ENCODE measurements around the gene KIRREL3. TPM values are rescaled to one million over a fixed set of nuclear protein-coding genes. Genes with fewer than 3 reads are reported as not detected.

KIRREL3 gene
- total RNA-seq, 1 donor from 2014 or later = under 0.01 TPM

DNA sequence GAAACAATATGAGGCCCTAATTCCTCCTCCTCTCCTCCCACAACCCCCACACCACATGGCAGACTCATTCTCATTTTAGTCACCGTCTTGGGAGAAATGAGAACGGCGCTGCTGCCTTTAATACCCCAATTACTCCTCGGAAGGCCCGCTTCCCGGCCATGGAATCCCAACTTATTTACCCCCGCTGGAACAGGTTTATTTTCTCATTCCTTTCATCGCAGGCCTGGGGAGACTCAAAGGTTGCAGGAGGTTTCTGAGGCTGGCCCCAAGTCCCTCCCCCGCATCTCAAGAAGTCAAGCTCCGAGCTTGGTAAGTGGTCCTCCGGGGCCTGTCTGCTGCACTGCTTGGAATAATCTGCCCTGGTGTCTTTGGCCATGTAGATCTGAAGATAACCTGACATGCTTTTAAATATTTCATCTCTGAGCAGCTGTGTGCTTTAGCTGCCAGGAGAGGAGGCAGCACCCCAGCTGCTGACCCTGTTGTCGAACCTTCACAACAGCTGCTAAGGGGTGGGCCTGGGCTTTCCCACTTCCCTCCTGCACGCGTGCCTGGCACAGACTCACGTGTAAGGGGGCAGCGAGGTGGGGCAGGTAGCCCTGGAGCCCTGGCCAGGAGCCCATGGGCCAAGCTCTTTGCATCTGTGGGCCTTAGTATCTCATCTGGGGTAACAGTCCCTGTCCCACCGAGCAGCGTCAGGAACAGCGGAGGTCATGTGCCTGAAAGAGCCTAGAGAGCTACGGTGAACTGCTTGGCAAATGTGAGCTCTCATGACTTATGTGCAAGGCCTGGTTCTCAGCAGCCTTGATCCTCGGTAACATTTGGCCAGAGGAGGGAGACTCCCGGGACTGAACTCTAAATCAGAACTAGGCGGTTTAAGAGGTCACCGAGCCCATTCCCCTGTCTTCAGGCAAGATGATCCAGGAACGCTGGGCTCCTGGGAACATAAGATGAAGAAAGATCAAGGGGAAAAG is 480.5 kb downstream of the KIRREL3 start:
- Histone ChIP-seq H3K27me3 (ENCODE audit: control insufficient read depth in 3 of 3, insufficient read depth in 3 of 3, low read length in 3 of 3) (peaks cover 9 to 32% (median 31%) of the 10 kb centered on the region in 3 donors), H3K4me3 (ENCODE audit: low read length in 3 of 3) (no peak overlapping the region), H3K36me3 (ENCODE audit: control insufficient read depth in 3 of 3, insufficient read depth in 3 of 3, low read length in 3 of 3) (no peaks in the 10 kb centered on the region), H3K4me1 (ENCODE audit: control insufficient read depth in 3 of 3, insufficient read depth in 3 of 3, low read length in 3 of 3) (peaks cover 0 to 13% (median 5%) of the 10 kb centered on the region in 3 donors), H3K27ac (ENCODE audit: low read depth, low read length) (no peak overlapping the region), H3K9me3 (ENCODE audit: control insufficient read depth in 3 of 3, low read length in 3 of 3) (no peaks in the 10 kb centered on the region), H3K9ac (ENCODE audit: low read depth in 1 of 3, low read length in 3 of 3) (no peak overlapping the region)

DNA sequence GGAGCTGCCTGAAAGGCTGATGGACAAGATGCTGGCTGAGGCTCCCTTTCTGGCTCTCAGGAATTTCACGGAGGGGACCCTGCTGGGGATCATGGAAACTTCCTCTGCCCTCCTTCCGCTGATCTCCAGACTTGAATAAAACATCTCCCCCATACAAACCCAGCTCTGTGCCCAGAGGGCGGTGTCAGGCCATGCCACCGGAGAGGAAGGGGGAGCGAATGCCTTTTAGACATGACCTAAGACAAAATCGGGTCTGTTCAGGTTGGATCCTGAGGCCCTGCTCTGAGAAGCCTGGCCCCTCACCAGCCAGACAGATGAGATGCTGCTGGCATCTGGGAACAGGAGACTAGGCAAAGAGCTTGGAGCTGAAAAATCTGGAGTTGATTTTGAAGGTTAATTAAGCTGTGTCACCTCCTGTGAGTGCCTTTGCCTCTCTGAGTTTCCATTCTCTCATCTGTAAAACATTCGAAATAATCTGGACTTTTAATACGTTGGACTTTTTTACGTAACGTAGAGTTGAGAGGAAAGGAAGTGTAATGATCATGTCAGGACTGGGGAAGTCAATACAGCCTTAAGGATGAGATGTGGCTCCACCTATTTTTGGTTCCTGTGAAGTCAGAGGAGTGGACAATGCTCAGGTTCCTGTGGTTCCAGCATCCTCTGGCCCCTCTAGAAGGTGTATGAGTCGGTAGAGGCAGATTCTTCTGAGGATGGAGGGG is 481.4 kb downstream of the KIRREL3 start:
- H3K27me3 ChIP-seq (ENCODE audit: control insufficient read depth in 3 of 3, insufficient read depth in 3 of 3, low read length in 3 of 3) = peaks cover 9 to 32% (median 31%) of the 10 kb centered on the region in 3 donors
- H3K27ac ChIP-seq (ENCODE audit: low read depth, low read length) = no peak overlapping the region
- H3K4me3 ChIP-seq (ENCODE audit: low read length in 3 of 3) = no peak overlapping the region
- H3K36me3 ChIP-seq (ENCODE audit: control insufficient read depth in 3 of 3, insufficient read depth in 3 of 3, low read length in 3 of 3) = no peaks in the 10 kb centered on the region
- H3K9me3 ChIP-seq (ENCODE audit: control insufficient read depth in 3 of 3, low read length in 3 of 3) = no peaks in the 10 kb centered on the region
- H3K4me1 ChIP-seq (ENCODE audit: control insufficient read depth in 3 of 3, insufficient read depth in 3 of 3, low read length in 3 of 3) = peaks cover 0 to 13% (median 5%) of the 10 kb centered on the region in 3 donors
- no peak overlapping the region for H3K9ac ChIP-seq (ENCODE audit: low read depth in 1 of 3, low read length in 3 of 3)

DNA sequence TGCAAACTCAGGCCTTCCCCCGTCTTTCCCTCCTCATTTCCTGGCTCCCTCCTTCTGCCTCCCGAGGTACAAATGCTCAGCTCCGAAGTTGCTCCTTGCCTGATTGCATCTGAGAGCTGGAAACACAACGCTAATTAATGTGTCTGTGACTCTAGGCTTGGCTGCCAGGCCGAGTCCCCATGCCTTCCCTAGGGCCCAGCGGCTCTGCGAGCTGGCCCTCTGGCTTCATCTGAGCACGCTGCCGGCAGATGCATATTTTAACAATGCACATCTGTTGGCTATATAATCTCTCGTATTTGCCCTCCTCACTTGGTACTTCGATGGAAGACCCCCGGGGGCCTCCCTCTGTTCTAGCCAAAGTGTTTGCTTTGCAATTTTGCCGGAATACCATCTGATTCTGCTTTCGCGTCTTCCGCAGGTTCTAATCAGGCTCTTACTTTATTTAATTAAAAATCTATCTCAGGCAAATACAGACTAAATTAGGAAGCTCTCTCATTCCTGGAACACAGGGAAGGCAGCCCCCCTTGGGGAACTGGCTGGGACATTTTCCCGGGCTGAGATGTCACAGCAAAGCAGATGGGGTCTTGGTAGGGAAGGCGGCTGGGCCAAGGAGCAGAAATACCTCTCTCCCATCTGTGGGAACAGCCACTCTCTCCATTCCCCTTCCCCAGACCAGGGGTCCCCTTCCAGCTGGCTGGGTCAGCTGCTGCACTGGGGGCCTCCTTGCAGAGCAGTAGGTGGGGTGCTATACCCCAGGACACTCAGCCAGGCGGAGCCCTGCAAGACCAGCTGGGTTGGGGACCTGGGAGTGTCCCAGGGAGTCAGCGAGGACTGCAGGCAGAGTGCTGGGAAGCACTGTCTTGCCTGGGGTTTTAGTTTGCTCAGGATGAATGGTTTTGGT is 482.2 kb downstream of the KIRREL3 start:
- Histone ChIP-seq H3K27me3 (ENCODE audit: control insufficient read depth in 3 of 3, insufficient read depth in 3 of 3, low read length in 3 of 3) (peaks cover 9 to 38% (median 28%) of the 10 kb centered on the region in 3 donors), H3K4me3 (ENCODE audit: low read length in 3 of 3) (no peak overlapping the region), H3K27ac (ENCODE audit: low read depth, low read length) (no peak overlapping the region), H3K9ac (ENCODE audit: low read depth in 1 of 3, low read length in 3 of 3) (no peak overlapping the region), H3K36me3 (ENCODE audit: control insufficient read depth in 3 of 3, insufficient read depth in 3 of 3, low read length in 3 of 3) (no peaks in the 10 kb centered on the region), H3K4me1 (ENCODE audit: control insufficient read depth in 3 of 3, insufficient read depth in 3 of 3, low read length in 3 of 3) (peaks cover 0 to 13% (median 5%) of the 10 kb centered on the region in 3 donors), H3K9me3 (ENCODE audit: control insufficient read depth in 3 of 3, low read length in 3 of 3) (no peaks in the 10 kb centered on the region)

DNA sequence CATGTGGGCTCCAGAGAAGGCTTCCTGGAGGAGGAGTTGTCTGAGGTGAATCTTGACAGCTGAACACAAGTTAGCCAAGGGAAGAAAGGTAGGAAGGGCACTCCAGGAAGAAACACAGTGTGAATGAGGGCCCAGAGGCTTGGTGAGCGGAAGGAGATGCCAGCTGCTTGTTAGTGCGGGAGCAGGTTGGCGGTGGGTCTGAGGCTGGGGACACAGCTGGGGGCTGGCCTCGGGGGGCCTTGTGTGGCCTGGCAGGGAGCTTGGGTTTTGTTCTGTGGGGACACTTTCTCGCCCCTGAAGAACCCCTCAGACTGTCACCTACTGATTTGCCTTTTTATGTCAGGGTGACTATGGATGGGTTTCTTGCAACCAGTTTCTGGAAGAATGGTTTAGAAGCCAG is 485.1 kb downstream of the KIRREL3 start:
- Histone ChIP-seq H3K9ac (ENCODE audit: low read depth in 1 of 3, low read length in 3 of 3) (no peak overlapping the region), H3K4me3 (ENCODE audit: low read length in 3 of 3) (no peak overlapping the region), H3K4me1 (ENCODE audit: control insufficient read depth in 3 of 3, insufficient read depth in 3 of 3, low read length in 3 of 3) (peaks cover 0 to 13% (median 5%) of the 10 kb centered on the region in 3 donors), H3K36me3 (ENCODE audit: control insufficient read depth in 3 of 3, insufficient read depth in 3 of 3, low read length in 3 of 3) (no peaks in the 10 kb centered on the region), H3K27me3 (ENCODE audit: control insufficient read depth in 3 of 3, insufficient read depth in 3 of 3, low read length in 3 of 3) (peaks cover 9 to 40% (median 23%) of the 10 kb centered on the region in 3 donors), H3K9me3 (ENCODE audit: control insufficient read depth in 3 of 3, low read length in 3 of 3) (no peaks in the 10 kb centered on the region), H3K27ac (ENCODE audit: low read depth, low read length) (no peak overlapping the region)

DNA sequence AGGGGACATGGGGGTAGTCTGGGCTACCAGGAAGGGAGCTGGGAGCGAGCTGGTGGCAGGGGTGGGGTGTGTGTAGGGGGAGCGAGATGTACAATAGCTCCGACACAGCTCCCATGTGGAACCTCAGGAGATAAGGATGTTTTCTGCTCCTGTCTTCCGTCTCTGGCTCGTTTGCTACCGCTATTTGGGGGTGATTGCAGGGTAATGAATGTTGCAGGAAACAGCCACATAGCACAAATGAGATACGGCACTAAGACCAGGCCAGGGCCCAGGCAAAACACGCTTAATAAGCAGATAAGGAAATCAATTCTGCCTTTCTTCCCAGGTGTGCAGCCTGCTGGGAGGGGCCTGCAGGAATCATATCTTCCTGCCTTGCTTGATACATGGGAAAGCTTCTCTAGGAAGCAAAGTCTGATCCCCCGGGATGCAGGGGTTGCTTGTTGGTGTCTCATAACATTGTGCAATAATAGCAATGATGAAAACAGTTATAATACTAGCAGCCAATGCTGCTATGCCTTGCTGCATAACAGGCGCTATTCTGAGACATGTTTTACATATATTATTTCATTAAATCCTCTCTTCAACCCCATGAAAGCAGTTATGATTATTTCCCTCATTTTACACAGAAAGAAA is 486.4 kb downstream of the KIRREL3 start:
- peaks cover 0 to 5% (median 5%) of the 10 kb centered on the region in 3 donors for H3K4me1 ChIP-seq (ENCODE audit: control insufficient read depth in 3 of 3, insufficient read depth in 3 of 3, low read length in 3 of 3)
- H3K4me3 ChIP-seq (ENCODE audit: low read length in 3 of 3) = no peak overlapping the region
- H3K27me3 ChIP-seq (ENCODE audit: control insufficient read depth in 3 of 3, insufficient read depth in 3 of 3, low read length in 3 of 3) = peaks cover 5 to 37% (median 19%) of the 10 kb centered on the region in 3 donors
- no peaks in the 10 kb centered on the region for H3K9me3 ChIP-seq (ENCODE audit: control insufficient read depth in 3 of 3, low read length in 3 of 3)
- H3K9ac ChIP-seq (ENCODE audit: low read depth in 1 of 3, low read length in 3 of 3) = no peak overlapping the region
- no peak overlapping the region for H3K27ac ChIP-seq (ENCODE audit: low read depth, low read length)
- H3K36me3 ChIP-seq (ENCODE audit: control insufficient read depth in 3 of 3, insufficient read depth in 3 of 3, low read length in 3 of 3) = no peaks in the 10 kb centered on the region

DNA sequence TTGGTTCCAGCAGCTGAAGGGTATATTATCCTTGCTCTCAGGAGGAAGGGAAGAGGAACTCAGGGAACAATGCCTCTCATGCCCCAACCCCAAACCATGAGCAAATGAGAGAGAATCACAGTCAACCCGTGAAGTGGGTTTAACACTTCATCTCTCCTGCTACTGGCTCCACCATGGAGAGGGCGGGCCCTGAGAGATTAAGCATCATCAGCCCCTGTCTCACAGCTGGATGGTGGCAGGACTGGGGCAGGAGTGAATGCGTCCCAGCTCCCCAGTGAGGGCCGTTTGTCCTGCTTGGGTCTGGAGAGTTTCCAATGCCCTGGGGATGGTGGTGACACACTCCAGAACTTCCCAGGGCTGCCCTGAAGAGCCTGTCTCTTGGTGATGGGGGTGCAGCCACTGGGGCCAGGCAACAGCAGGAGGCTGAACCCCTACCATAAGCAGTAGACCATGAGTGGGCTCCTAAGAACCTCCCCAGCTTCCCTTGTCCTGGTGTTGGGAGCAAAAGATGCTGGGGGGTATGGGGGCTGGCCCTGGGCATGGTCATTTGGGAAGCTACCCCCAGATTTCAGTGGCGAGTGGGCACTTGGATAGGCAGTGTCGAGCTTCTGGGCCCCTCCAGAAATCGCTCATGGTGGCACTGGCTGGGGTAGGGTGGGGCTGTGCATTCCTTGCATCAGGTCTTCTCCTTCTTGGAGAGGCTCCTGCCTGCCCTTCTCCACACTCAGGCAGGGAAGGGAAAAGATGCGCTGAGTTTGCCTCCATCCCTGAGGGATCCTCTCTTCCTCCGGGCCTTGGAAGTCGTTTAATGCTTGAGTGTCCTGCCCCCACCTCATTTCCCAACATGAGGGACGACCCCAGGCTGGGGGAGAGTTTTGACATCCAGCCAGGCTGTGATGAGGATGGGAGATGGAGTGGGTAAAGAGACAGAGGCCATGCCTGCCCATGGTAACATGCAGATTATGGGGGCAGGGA is 487.5 kb downstream of the KIRREL3 start:
- H3K4me1 ChIP-seq (ENCODE audit: control insufficient read depth in 3 of 3, insufficient read depth in 3 of 3, low read length in 3 of 3) = peaks cover 0 to 5% (median 3%) of the 10 kb centered on the region in 3 donors
- no peaks in the 10 kb centered on the region for H3K9me3 ChIP-seq (ENCODE audit: control insufficient read depth in 3 of 3, low read length in 3 of 3)
- H3K4me3 ChIP-seq (ENCODE audit: low read length in 3 of 3) = no peak overlapping the region
- H3K36me3 ChIP-seq (ENCODE audit: control insufficient read depth in 3 of 3, insufficient read depth in 3 of 3, low read length in 3 of 3) = no peaks in the 10 kb centered on the region
- no peak overlapping the region for H3K27ac ChIP-seq (ENCODE audit: low read depth, low read length)
- peaks cover 5 to 29% (median 12%) of the 10 kb centered on the region in 3 donors for H3K27me3 ChIP-seq (ENCODE audit: control insufficient read depth in 3 of 3, insufficient read depth in 3 of 3, low read length in 3 of 3)
- H3K9ac ChIP-seq (ENCODE audit: low read depth in 1 of 3, low read length in 3 of 3) = no peak overlapping the region

DNA sequence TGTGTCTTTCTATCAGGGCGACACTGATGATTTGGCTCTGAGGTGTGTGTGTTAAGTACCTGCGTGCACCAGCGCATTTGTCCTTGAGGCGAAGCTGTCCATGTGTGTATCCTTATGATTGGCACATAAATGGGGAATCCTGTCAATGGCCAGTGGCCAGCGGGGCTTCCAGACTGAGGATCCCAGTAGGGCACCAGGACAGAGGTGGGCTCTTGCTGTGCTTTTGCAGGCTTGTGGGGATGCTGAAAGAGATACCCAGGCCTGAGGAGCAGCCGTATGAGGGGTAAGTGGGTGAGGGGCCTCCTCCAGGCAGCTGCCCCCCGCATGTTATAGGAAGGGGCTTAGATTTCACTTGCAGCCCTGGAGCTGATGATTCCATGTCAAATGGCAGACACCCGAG is 488.3 kb downstream of the KIRREL3 start:
- Histone ChIP-seq H3K27ac (ENCODE audit: low read depth, low read length) (no peak overlapping the region), H3K9ac (ENCODE audit: low read depth in 1 of 3, low read length in 3 of 3) (no peak overlapping the region), H3K4me3 (ENCODE audit: low read length in 3 of 3) (no peak overlapping the region), H3K4me1 (ENCODE audit: control insufficient read depth in 3 of 3, insufficient read depth in 3 of 3, low read length in 3 of 3) (no peaks in the 10 kb centered on the region), H3K27me3 (ENCODE audit: control insufficient read depth in 3 of 3, insufficient read depth in 3 of 3, low read length in 3 of 3) (peaks cover 0 to 21% (median 12%) of the 10 kb centered on the region in 3 donors), H3K36me3 (ENCODE audit: control insufficient read depth in 3 of 3, insufficient read depth in 3 of 3, low read length in 3 of 3) (no peaks in the 10 kb centered on the region), H3K9me3 (ENCODE audit: control insufficient read depth in 3 of 3, low read length in 3 of 3) (no peaks in the 10 kb centered on the region)

DNA sequence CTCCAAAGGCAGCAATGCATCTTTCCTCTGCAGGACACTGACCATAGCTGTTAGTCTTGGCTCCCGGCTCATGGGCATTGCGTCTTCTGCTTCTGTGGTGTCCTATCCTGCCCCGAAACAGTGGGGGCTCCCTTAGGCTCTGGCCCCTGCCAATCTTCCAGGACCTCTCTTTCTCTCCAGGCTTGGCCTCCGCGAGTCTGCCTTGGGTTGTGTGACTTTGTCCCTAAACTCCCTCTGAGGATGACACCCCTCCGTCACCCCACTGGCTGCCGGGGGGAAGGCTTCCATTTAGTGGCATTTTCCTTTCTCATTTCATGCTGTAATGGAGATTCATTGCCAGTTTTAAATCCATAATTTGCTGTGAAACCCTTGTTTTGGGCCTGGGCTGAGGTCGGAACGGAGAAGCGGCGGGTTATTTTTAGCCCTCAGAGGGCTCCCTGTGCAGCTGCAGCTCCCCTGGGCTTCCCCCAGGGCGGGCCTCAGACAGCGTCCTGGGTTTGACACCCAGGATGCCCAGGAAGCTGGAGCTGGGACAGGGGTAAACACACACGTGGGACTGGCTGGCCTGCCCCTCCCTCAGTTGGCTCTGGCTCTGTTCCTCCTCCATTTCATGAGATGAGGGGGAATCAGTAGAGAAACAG is 489.0 kb downstream of the KIRREL3 start:
- H3K27me3 ChIP-seq (ENCODE audit: control insufficient read depth in 3 of 3, insufficient read depth in 3 of 3, low read length in 3 of 3) = peaks cover 0 to 19% (median 12%) of the 10 kb centered on the region in 3 donors
- H3K9me3 ChIP-seq (ENCODE audit: control insufficient read depth in 3 of 3, low read length in 3 of 3) = peaks cover 0 to 4% (median 0%) of the 10 kb centered on the region in 3 donors
- no peaks in the 10 kb centered on the region for H3K4me1 ChIP-seq (ENCODE audit: control insufficient read depth in 3 of 3, insufficient read depth in 3 of 3, low read length in 3 of 3)
- no peak overlapping the region for H3K4me3 ChIP-seq (ENCODE audit: low read length in 3 of 3)
- H3K36me3 ChIP-seq (ENCODE audit: control insufficient read depth in 3 of 3, insufficient read depth in 3 of 3, low read length in 3 of 3) = no peaks in the 10 kb centered on the region
- no peak overlapping the region for H3K9ac ChIP-seq (ENCODE audit: low read depth in 1 of 3, low read length in 3 of 3)
- no peak overlapping the region for H3K27ac ChIP-seq (ENCODE audit: low read depth, low read length)
